Measurements from ENCODE around the gene EFCAB6.

The EFCAB6 gene

GRCh38 chr22:43828725-43828997, 16.6 kb upstream of the EFCAB6 start:
- no peak for DNase-seq

GRCh38 chr22:43827926-43828724, 16.0 kb upstream of the EFCAB6 start:
- no peak for DNase-seq

GRCh38 chr22:43827003-43827735, 15.1 kb upstream of the EFCAB6 start:
- DNase-seq = no peak

- no peak for DNase-seq
These were observed 14.3 kb upstream of the EFCAB6 start for GRCh38 chr22:43826142-43827002.

- DNase-seq = no peak
These were observed 13.5 kb upstream of the EFCAB6 start for GRCh38 chr22:43825651-43826050.

- no peak for DNase-seq
These were observed 12.8 kb upstream of the EFCAB6 start for GRCh38 chr22:43824724-43825420.

GRCh38 chr22:43823911-43824665, 12.0 kb upstream of the EFCAB6 start:
- DNase-seq = no peak

- DNase-seq = no peak
These were observed 11.3 kb upstream of the EFCAB6 start for GRCh38 chr22:43823353-43823908.

GRCh38 chr22:43821606-43822425, 9.7 kb upstream of the EFCAB6 start:
- DNase-seq = no peak

- DNase-seq = no peak
These were observed 8.7 kb upstream of the EFCAB6 start for GRCh38 chr22:43820651-43821305.

GRCh38 chr22:43819931-43820640, 8.0 kb upstream of the EFCAB6 start:
- DNase-seq = no peak

GRCh38 chr22:43819421-43819921, 7.4 kb upstream of the EFCAB6 start:
- DNase-seq = no peak

GRCh38 chr22:43818981-43819380, 6.9 kb upstream of the EFCAB6 start:
- DNase-seq = no peak

- no peak for DNase-seq
These were observed 5.3 kb upstream of the EFCAB6 start for GRCh38 chr22:43817402-43817801.

- DNase-seq = no peak
These were observed 2.2 kb upstream of the EFCAB6 start for GRCh38 chr22:43814264-43814663.

GRCh38 chr22:43812890-43813289, 785 bp upstream of the EFCAB6 start:
- no peak for DNase-seq

GRCh38 chr22:43811777-43812148, 342 bp downstream of the EFCAB6 start:
- no peak for DNase-seq

GRCh38 chr22:43802897-43803495, 9.1 kb downstream of the EFCAB6 start:
- DNase-seq = no peak

- no peak for DNase-seq
These were observed 11.1 kb downstream of the EFCAB6 start for GRCh38 chr22:43800970-43801369.
